ENCODE results near the gene FKBP15. TPM values are rescaled to one million over a fixed set of nuclear protein-coding genes. Genes with fewer than 3 reads are reported as not detected.

Gene FKBP15
- polyA plus RNA-seq, 1 donor from 2014 or later, result 12.1 TPM

DNA sequence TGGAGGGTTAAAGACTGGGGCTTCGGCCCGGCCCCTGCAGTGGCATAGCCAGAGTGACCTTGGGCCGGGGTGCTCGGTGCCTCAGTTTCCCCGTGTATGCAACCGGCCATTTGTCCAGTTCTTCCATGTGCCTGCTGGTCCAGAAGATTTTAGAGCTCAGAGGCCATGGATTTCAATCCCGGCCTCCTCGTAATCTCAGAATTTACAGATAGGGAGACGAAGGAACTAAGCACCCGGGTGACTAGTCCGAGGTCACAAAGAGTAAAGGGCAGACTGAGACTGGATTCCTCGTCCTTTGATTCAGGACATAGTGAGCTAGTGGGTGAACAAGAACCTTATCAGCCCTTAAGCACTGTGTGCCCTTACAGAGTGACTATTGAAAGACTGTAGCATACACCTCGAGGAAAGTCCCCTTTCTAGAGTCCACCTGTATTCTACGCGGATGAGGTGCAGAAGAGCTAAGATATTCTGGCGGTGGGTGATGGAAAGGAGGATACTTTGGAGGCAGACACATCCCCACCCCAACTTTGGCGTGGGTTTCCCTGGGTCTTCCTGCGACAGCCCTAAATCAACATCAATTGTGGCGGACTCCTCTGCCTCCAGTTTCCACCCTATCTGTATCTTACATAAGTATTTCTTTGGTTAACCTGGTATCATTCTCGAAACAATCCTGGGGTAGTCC lies 864 bp upstream of the FKBP15 start:
- H3K79me2 ChIP-seq (replicated peaks; ENCODE audit: insufficient read depth, low read length), result peaks cover 33% of the 10 kb centered on the region
- TF ChIP-seq SMC3 (conservative IDR thresholded peaks at IDR 0.05; ENCODE audit: poor library complexity), result no peak
- TF ChIP-seq, protein P1, sequence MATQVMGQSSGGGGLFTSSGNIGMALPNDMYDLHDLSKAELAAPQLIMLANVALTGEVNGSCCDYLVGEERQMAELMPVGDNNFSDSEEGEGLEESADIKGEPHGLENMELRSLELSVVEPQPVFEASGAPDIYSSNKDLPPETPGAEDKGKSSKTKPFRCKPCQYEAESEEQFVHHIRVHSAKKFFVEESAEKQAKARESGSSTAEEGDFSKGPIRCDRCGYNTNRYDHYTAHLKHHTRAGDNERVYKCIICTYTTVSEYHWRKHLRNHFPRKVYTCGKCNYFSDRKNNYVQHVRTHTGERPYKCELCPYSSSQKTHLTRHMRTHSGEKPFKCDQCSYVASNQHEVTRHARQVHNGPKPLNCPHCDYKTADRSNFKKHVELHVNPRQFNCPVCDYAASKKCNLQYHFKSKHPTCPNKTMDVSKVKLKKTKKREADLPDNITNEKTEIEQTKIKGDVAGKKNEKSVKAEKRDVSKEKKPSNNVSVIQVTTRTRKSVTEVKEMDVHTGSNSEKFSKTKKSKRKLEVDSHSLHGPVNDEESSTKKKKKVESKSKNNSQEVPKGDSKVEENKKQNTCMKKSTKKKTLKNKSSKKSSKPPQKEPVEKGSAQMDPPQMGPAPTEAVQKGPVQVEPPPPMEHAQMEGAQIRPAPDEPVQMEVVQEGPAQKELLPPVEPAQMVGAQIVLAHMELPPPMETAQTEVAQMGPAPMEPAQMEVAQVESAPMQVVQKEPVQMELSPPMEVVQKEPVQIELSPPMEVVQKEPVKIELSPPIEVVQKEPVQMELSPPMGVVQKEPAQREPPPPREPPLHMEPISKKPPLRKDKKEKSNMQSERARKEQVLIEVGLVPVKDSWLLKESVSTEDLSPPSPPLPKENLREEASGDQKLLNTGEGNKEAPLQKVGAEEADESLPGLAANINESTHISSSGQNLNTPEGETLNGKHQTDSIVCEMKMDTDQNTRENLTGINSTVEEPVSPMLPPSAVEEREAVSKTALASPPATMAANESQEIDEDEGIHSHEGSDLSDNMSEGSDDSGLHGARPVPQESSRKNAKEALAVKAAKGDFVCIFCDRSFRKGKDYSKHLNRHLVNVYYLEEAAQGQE (IDR thresholded peaks at IDR 0.05; ENCODE audit: borderline replicate concordance), result no peak
- TF ChIP-seq, protein P2, sequence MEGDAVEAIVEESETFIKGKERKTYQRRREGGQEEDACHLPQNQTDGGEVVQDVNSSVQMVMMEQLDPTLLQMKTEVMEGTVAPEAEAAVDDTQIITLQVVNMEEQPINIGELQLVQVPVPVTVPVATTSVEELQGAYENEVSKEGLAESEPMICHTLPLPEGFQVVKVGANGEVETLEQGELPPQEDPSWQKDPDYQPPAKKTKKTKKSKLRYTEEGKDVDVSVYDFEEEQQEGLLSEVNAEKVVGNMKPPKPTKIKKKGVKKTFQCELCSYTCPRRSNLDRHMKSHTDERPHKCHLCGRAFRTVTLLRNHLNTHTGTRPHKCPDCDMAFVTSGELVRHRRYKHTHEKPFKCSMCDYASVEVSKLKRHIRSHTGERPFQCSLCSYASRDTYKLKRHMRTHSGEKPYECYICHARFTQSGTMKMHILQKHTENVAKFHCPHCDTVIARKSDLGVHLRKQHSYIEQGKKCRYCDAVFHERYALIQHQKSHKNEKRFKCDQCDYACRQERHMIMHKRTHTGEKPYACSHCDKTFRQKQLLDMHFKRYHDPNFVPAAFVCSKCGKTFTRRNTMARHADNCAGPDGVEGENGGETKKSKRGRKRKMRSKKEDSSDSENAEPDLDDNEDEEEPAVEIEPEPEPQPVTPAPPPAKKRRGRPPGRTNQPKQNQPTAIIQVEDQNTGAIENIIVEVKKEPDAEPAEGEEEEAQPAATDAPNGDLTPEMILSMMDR (IDR thresholded peaks at IDR 0.05; ENCODE audit: poor library complexity, severe bottlenecking), result no peak
- no peak for TF ChIP-seq TAF1 (IDR thresholded peaks at IDR 0.05; ENCODE audit: low read depth)
- TF ChIP-seq POLR2AphosphoS5 (IDR thresholded peaks at IDR 0.05), result no peak
- TF ChIP-seq EP300 (conservative IDR thresholded peaks at IDR 0.05; ENCODE audit: poor library complexity, severe bottlenecking), result no peak
- TF ChIP-seq MXI1 (conservative IDR thresholded peaks at IDR 0.05; ENCODE audit: poor library complexity, severe bottlenecking), result no peak
- no peak for TF ChIP-seq EZH2 (IDR thresholded peaks at IDR 0.05; ENCODE audit: borderline replicate concordance, insufficient read depth, low read length, poor library complexity, severe bottlenecking)
- TF ChIP-seq RAD21 (conservative IDR thresholded peaks at IDR 0.05), result no peak
- H3K36me3 ChIP-seq (ENCODE audit: insufficient read depth, low read length), result peaks cover 7% of the 10 kb centered on the region
- H3K9me3 ChIP-seq (ENCODE audit: low read length), result no peaks in the 10 kb centered on the region
- H3K4me2 ChIP-seq (ENCODE audit: low read length), result peak overlapping the region; percentile 41
- H3K27ac ChIP-seq (ENCODE audit: low read length), result peak overlapping the region; percentile 48
- H4K20me1 ChIP-seq (ENCODE audit: insufficient read depth), result no peaks in the 10 kb centered on the region
- peak overlapping the region; percentile 75 for H3K9ac ChIP-seq (ENCODE audit: low read length)
- no peaks in the 10 kb centered on the region for H3K27me3 ChIP-seq (ENCODE audit: insufficient read depth, low read depth, low read length)
- H3K9me2 ChIP-seq (ENCODE audit: insufficient read depth, low read length), result no peaks in the 10 kb centered on the region
- H3K4me3 ChIP-seq (ENCODE audit: low read length), result peak overlapping the region; percentile 83
- H2AFZ ChIP-seq (ENCODE audit: low read depth, low read length), result peak overlapping the region; percentile 96
- no peaks in the 10 kb centered on the region for H3F3A ChIP-seq (ENCODE audit: insufficient read depth, low read length, poor library complexity, severe bottlenecking)

DNA sequence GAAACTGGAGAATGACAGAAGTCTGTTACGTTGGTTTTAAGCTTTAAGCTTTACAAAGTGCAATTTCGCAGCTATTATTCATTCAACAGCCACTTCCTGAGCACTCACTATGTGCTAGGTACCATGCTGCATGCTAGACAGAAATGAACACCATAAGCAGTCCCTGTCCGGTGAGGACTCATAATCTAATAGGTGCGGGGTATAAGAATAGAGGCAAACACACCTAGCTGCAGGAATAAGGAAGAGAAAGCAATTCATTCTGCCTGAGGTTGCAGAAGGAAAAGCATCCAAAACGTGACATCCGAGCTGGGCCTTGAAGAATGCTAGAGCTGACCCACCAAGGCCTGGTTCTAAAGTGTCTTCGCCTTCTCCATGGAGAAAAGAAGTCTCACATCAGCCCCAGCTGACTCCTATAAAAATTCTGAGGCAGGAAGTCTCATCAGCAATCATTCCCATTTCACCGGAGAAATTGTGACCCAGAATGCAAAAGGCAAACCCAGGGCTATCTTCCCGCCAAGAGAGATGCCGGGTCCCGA lies 542 bp downstream of the FKBP15 start:
- Histone ChIP-seq H3K4me2 (ENCODE audit: low read length) (peak overlapping the region; percentile 84), H3K27ac (ENCODE audit: low read length) (peak overlapping the region; percentile 84), H3K27me3 (ENCODE audit: insufficient read depth, low read depth, low read length) (no peaks in the 10 kb centered on the region), H3K36me3 (ENCODE audit: insufficient read depth, low read length) (peaks cover 7% of the 10 kb centered on the region), H3K9me2 (ENCODE audit: insufficient read depth, low read length) (no peaks in the 10 kb centered on the region), H3K4me3 (ENCODE audit: low read length) (peak overlapping the region; percentile 83), H3K9ac (ENCODE audit: low read length) (peak overlapping the region; percentile 75), H3K79me2 (replicated peaks; ENCODE audit: insufficient read depth, low read length) (peaks cover 36% of the 10 kb centered on the region), H3K9me3 (ENCODE audit: low read length) (no peaks in the 10 kb centered on the region), H3F3A (ENCODE audit: insufficient read depth, low read length, poor library complexity, severe bottlenecking) (no peaks in the 10 kb centered on the region), H2AFZ (ENCODE audit: low read depth, low read length) (peak overlapping the region; percentile 96), H4K20me1 (ENCODE audit: insufficient read depth) (no peaks in the 10 kb centered on the region)
- TF ChIP-seq EZH2 (IDR thresholded peaks at IDR 0.05; ENCODE audit: borderline replicate concordance, insufficient read depth, low read length, poor library complexity, severe bottlenecking) (no peak), SMC3 (conservative IDR thresholded peaks at IDR 0.05; ENCODE audit: poor library complexity) (no peak), POLR2AphosphoS5 (IDR thresholded peaks at IDR 0.05) (no peak), MXI1 (conservative IDR thresholded peaks at IDR 0.05; ENCODE audit: poor library complexity, severe bottlenecking) (no peak), EP300 (conservative IDR thresholded peaks at IDR 0.05; ENCODE audit: poor library complexity, severe bottlenecking) (no peak), TAF1 (IDR thresholded peaks at IDR 0.05; ENCODE audit: low read depth) (no peak), RAD21 (conservative IDR thresholded peaks at IDR 0.05) (no peak)
- TF ChIP-seq, protein P2 (IDR thresholded peaks at IDR 0.05; ENCODE audit: poor library complexity, severe bottlenecking), result no peak
- TF ChIP-seq, protein P1 (IDR thresholded peaks at IDR 0.05; ENCODE audit: borderline replicate concordance), result no peak
